ENCODE measurements around the gene AP5Z1.

Gene AP5Z1

GRCh38 chr7:4803397-4804241 lies 28.2 kb downstream of the AP5Z1 start:
- DNase-seq (ENCODE audit: low read depth), result no peak

- DNase-seq (ENCODE audit: low read depth), result no peak
These were observed 29.9 kb downstream of the AP5Z1 start for GRCh38 chr7:4805110-4805983.

- DNase-seq (ENCODE audit: low read depth), result no peak
These were observed 30.5 kb downstream of the AP5Z1 start for GRCh38 chr7:4805984-4806300.

GRCh38 chr7:4806983-4807597 lies 31.7 kb downstream of the AP5Z1 start:
- DNase-seq (ENCODE audit: low read depth), result no peak

- no peak for DNase-seq (ENCODE audit: low read depth)
These were observed 32.2 kb downstream of the AP5Z1 start for GRCh38 chr7:4807598-4808016.

GRCh38 chr7:4808026-4808425 lies 32.6 kb downstream of the AP5Z1 start:
- no peak for DNase-seq (ENCODE audit: low read depth)

GRCh38 chr7:4808565-4808964 lies 33.1 kb downstream of the AP5Z1 start:
- DNase-seq (ENCODE audit: low read depth), result no peak

- DNase-seq (ENCODE audit: low read depth), result no peak
These were observed 33.7 kb downstream of the AP5Z1 start for GRCh38 chr7:4809091-4809591.

- no peak for DNase-seq (ENCODE audit: low read depth)
These were observed 34.2 kb downstream of the AP5Z1 start for GRCh38 chr7:4809666-4810065.

GRCh38 chr7:4814433-4814832 lies 39.0 kb downstream of the AP5Z1 start:
- DNase-seq (ENCODE audit: low read depth), result no peak

GRCh38 chr7:4815121-4815520 lies 39.7 kb downstream of the AP5Z1 start:
- no peak for DNase-seq (ENCODE audit: low read depth)

- no peak for DNase-seq (ENCODE audit: low read depth)
These were observed 40.4 kb downstream of the AP5Z1 start for GRCh38 chr7:4815609-4816418.

- DNase-seq (ENCODE audit: low read depth), result no peak
These were observed 41.1 kb downstream of the AP5Z1 start for GRCh38 chr7:4816419-4817080.

- no peak for DNase-seq (ENCODE audit: low read depth)
These were observed 41.9 kb downstream of the AP5Z1 start for GRCh38 chr7:4817178-4817901.

GRCh38 chr7:4818000-4818794 lies 42.8 kb downstream of the AP5Z1 start:
- DNase-seq (ENCODE audit: low read depth), result no peak

GRCh38 chr7:4819560-4820404 lies 44.4 kb downstream of the AP5Z1 start:
- DNase-seq (ENCODE audit: low read depth), result no peak

- no peak for DNase-seq (ENCODE audit: low read depth)
These were observed 45.1 kb downstream of the AP5Z1 start for GRCh38 chr7:4820405-4820966.

- DNase-seq (ENCODE audit: low read depth), result no peak
These were observed 45.6 kb downstream of the AP5Z1 start for GRCh38 chr7:4820967-4821471.
